Activated naive CD8-positive, alpha-beta T cell (primary cell): ENCODE measurements around the gene TRAPPC2L.

ENCODE experiments used
- H3K27ac Mint-ChIP-seq: one replicate; pipeline ENCODE4 v1.8.0; 2021; ENCODE audit warnings: mixed read lengths
- H3K27me3 Mint-ChIP-seq: one replicate; pipeline ENCODE4 v1.8.0; 2021; ENCODE audit warnings: mixed read lengths
- H3K36me3 Mint-ChIP-seq: one replicate; pipeline ENCODE4 v1.8.0; 2021; ENCODE audit warnings: mixed read lengths
- H3K4me1 Mint-ChIP-seq: one replicate; pipeline ENCODE4 v1.8.0; 2021; ENCODE audit warnings: low read depth, mixed read lengths
- H3K4me3 Mint-ChIP-seq: one replicate; pipeline ENCODE4 v1.8.0; 2021; ENCODE audit warnings: mild to moderate bottlenecking, mixed read lengths
- H3K9me3 Mint-ChIP-seq: one replicate; pipeline ENCODE4 v1.8.0; 2021; ENCODE audit warnings: low read depth, mixed read lengths

The TRAPPC2L gene

GRCh38 chr16:88905563-88905962 lies 48.6 kb downstream of the TRAPPC2L start:
- Mint-ChIP-seq H3K9me3 (no peaks in the 10 kb centered on the region), H3K4me1 (no peaks in the 10 kb centered on the region), H3K36me3 (no peaks in the 10 kb centered on the region), H3K27ac (no peak overlapping the region), H3K4me3 (no peak overlapping the region), H3K27me3 (no peaks in the 10 kb centered on the region)

- Mint-ChIP-seq H3K27me3 (no peaks in the 10 kb centered on the region), H3K36me3 (no peaks in the 10 kb centered on the region), H3K4me3 (no peak overlapping the region), H3K27ac (no peak overlapping the region), H3K9me3 (no peaks in the 10 kb centered on the region), H3K4me1 (no peaks in the 10 kb centered on the region)
Observed at GRCh38 chr16:88906020-88906419, 49.1 kb downstream of the TRAPPC2L start.

GRCh38 chr16:88906535-88907105 lies 49.7 kb downstream of the TRAPPC2L start:
- no peaks in the 10 kb centered on the region for H3K4me1 Mint-ChIP-seq
- H3K4me3 Mint-ChIP-seq: no peak overlapping the region
- H3K27ac Mint-ChIP-seq: no peak overlapping the region
- no peaks in the 10 kb centered on the region for H3K9me3 Mint-ChIP-seq
- no peaks in the 10 kb centered on the region for H3K36me3 Mint-ChIP-seq
- H3K27me3 Mint-ChIP-seq: no peaks in the 10 kb centered on the region

GRCh38 chr16:88907768-88908167 lies 50.8 kb downstream of the TRAPPC2L start:
- Mint-ChIP-seq H3K27me3 (no peaks in the 10 kb centered on the region), H3K9me3 (no peaks in the 10 kb centered on the region), H3K36me3 (no peaks in the 10 kb centered on the region), H3K27ac (no peak overlapping the region), H3K4me3 (no peak overlapping the region), H3K4me1 (no peaks in the 10 kb centered on the region)

- no peaks in the 10 kb centered on the region for H3K4me1 Mint-ChIP-seq
- no peaks in the 10 kb centered on the region for H3K9me3 Mint-ChIP-seq
- no peaks in the 10 kb centered on the region for H3K27me3 Mint-ChIP-seq
- no peak overlapping the region for H3K27ac Mint-ChIP-seq
- H3K4me3 Mint-ChIP-seq: no peak overlapping the region
- no peaks in the 10 kb centered on the region for H3K36me3 Mint-ChIP-seq
Observed at GRCh38 chr16:88908307-88908706, 51.4 kb downstream of the TRAPPC2L start.

- Mint-ChIP-seq H3K36me3 (no peaks in the 10 kb centered on the region), H3K4me1 (no peaks in the 10 kb centered on the region), H3K27me3 (no peaks in the 10 kb centered on the region), H3K27ac (no peak overlapping the region), H3K4me3 (no peak overlapping the region), H3K9me3 (no peaks in the 10 kb centered on the region)
Observed at GRCh38 chr16:88909431-88910210, 52.7 kb downstream of the TRAPPC2L start.

GRCh38 chr16:88910284-88911135 lies 53.6 kb downstream of the TRAPPC2L start:
- Mint-ChIP-seq H3K27ac (no peak overlapping the region), H3K27me3 (no peaks in the 10 kb centered on the region), H3K36me3 (no peaks in the 10 kb centered on the region), H3K4me1 (no peaks in the 10 kb centered on the region), H3K4me3 (no peak overlapping the region), H3K9me3 (no peaks in the 10 kb centered on the region)

- no peaks in the 10 kb centered on the region for H3K9me3 Mint-ChIP-seq
- H3K4me3 Mint-ChIP-seq: no peak overlapping the region
- no peak overlapping the region for H3K27ac Mint-ChIP-seq
- H3K4me1 Mint-ChIP-seq: no peaks in the 10 kb centered on the region
- H3K36me3 Mint-ChIP-seq: no peaks in the 10 kb centered on the region
- H3K27me3 Mint-ChIP-seq: peaks cover 2% of the 10 kb centered on the region
Observed at GRCh38 chr16:88911136-88911945, 54.4 kb downstream of the TRAPPC2L start.

GRCh38 chr16:88911946-88912310 lies 55.0 kb downstream of the TRAPPC2L start:
- Mint-ChIP-seq H3K27me3 (peaks cover 2% of the 10 kb centered on the region), H3K27ac (no peak overlapping the region), H3K36me3 (no peaks in the 10 kb centered on the region), H3K9me3 (no peaks in the 10 kb centered on the region), H3K4me1 (no peaks in the 10 kb centered on the region), H3K4me3 (no peak overlapping the region)
